Natural killer cell treated with Interleukin-12 subunit alpha and Interleukin-12 subunit beta and Interleukin-15 and Interleukin-18, amount 100 ng/mL, for 72 hours (primary cell): Measurements from ENCODE around the gene GMDS. TPM values are rescaled to one million over a fixed set of nuclear protein-coding genes. Genes with fewer than 3 reads are reported as not detected.
"Not testable (repeated sequence)": the region's sequence is repeated elsewhere in the genome, so short reads cannot be mapped to it uniquely, and the experiment has no call there.

Experiments used
- ATAC-seq, 2 donors: fragments of 150-1000 bp; cut with Tn5 transposase in 1 of 2; sonication (Bioruptor Pico), chemical (Tn5 transposase) in 1 of 2; 2 replicates each; pipeline ENCODE4 v1.10.0; 2021
- DNase-seq: peaks from one replicate; pipeline ENCODE4 v3.0.0; 2022; ENCODE audit warnings: low spot score
- H3K27ac Mint-ChIP-seq, 2 donors: 1 replicate in 1 of 2; 2 replicates in 1 of 2; pipeline ENCODE4 v1.8.0; 2022; ENCODE audit warnings: mixed read lengths in 2 of 2, mild to moderate bottlenecking in 1 of 2, moderate library complexity in 1 of 2
- H3K27me3 Mint-ChIP-seq, 2 donors: 1 replicate in 1 of 2; 2 replicates in 1 of 2; pipeline ENCODE4 v1.8.0; 2022; ENCODE audit warnings: mixed read lengths in 2 of 2
- H3K36me3 Mint-ChIP-seq: one replicate; pipeline ENCODE4 v1.8.0; 2022; ENCODE audit warnings: mixed read lengths
- H3K4me1 Mint-ChIP-seq, 2 donors: 1 replicate in 1 of 2; 2 replicates in 1 of 2; pipeline ENCODE4 v1.8.0; 2022; ENCODE audit warnings: low read depth in 2 of 2, mixed read lengths in 2 of 2, mild to moderate bottlenecking in 1 of 2
- H3K4me3 Mint-ChIP-seq: one replicate; pipeline ENCODE4 v1.8.0; 2022; ENCODE audit warnings: mixed read lengths
- H3K9me3 Mint-ChIP-seq: 2 replicates; pipeline ENCODE4 v1.8.0; 2022; ENCODE audit warnings: mixed read lengths
- total RNA-seq, 2 donors: library from RNA; stranded (reverse); gene quantifications; one replicate each; pipeline ENCODE4 v1.2.3, GENCODE V29; 2022

The GMDS gene
- total RNA-seq, 2 donors from 2014 or later, result 23.7 to 39.4 TPM

- peaks cover 16 to 24% of the 10 kb centered on the region in 2 donors for H3K4me1 Mint-ChIP-seq
- ATAC-seq (no peak), DNase-seq (no peak)
- H3K27me3 Mint-ChIP-seq, result peaks cover 45 to 56% of the 10 kb centered on the region in 2 donors
- no peak overlapping the region for H3K4me3 Mint-ChIP-seq
- no peak overlapping the region for H3K27ac Mint-ChIP-seq
- peaks cover 9% of the 10 kb centered on the region for H3K36me3 Mint-ChIP-seq
- H3K9me3 Mint-ChIP-seq, result no peaks in the 10 kb centered on the region
These were observed 478.8 kb downstream of the GMDS start for GRCh38 chr6:1766654-1767053.

- peaks cover 41 to 49% of the 10 kb centered on the region in 2 donors for H3K27me3 Mint-ChIP-seq
- DNase-seq, result no peak
- H3K27ac Mint-ChIP-seq, result no peak overlapping the region
- no peak for ATAC-seq
- H3K36me3 Mint-ChIP-seq, result peaks cover 6% of the 10 kb centered on the region
- H3K4me1 Mint-ChIP-seq, result peaks cover 7 to 13% of the 10 kb centered on the region in 2 donors
- no peaks in the 10 kb centered on the region for H3K9me3 Mint-ChIP-seq
- H3K4me3 Mint-ChIP-seq, result no peak overlapping the region
These were observed 480.1 kb downstream of the GMDS start for GRCh38 chr6:1765160-1765903.

- ATAC-seq (no peak), DNase-seq (no peak)
- Mint-ChIP-seq H3K4me3 (no peak overlapping the region), H3K27ac (no peak overlapping the region), H3K36me3 (peaks cover 6% of the 10 kb centered on the region), H3K27me3 (peaks cover 39 to 45% of the 10 kb centered on the region in 2 donors), H3K9me3 (no peaks in the 10 kb centered on the region), H3K4me1 (peaks cover 3 to 8% of the 10 kb centered on the region in 2 donors)
These were observed 480.9 kb downstream of the GMDS start for GRCh38 chr6:1764397-1764987.

- ATAC-seq (no peak), DNase-seq (no peak)
- no peak overlapping the region for H3K4me3 Mint-ChIP-seq
- no peak overlapping the region for H3K27ac Mint-ChIP-seq
- peaks cover 37 to 45% of the 10 kb centered on the region in 2 donors for H3K27me3 Mint-ChIP-seq
- H3K9me3 Mint-ChIP-seq, result no peaks in the 10 kb centered on the region
- peaks cover 0 to 3% of the 10 kb centered on the region in 2 donors for H3K4me1 Mint-ChIP-seq
- H3K36me3 Mint-ChIP-seq, result peaks cover 6% of the 10 kb centered on the region
These were observed 482.0 kb downstream of the GMDS start for GRCh38 chr6:1763404-1763803.

- Mint-ChIP-seq H3K27ac (no peak overlapping the region), H3K36me3 (peaks cover 6% of the 10 kb centered on the region), H3K9me3 (no peaks in the 10 kb centered on the region), H3K4me3 (no peak overlapping the region), H3K27me3 (peaks cover 32 to 37% of the 10 kb centered on the region in 2 donors), H3K4me1 (no peaks in the 10 kb centered on the region)
- DNase-seq (no peak), ATAC-seq (no peak)
These were observed 483.2 kb downstream of the GMDS start for GRCh38 chr6:1762203-1762602.

- ATAC-seq, result no peak
- no peak overlapping the region for H3K27ac Mint-ChIP-seq
These were observed 483.9 kb downstream of the GMDS start for GRCh38 chr6:1761477-1761877.

GRCh38 chr6:1760876-1761275 lies 484.5 kb downstream of the GMDS start:
- DNase-seq, result no peak
- H3K27ac Mint-ChIP-seq, result no peak overlapping the region
- no peak overlapping the region for H3K4me3 Mint-ChIP-seq
- H3K4me1 Mint-ChIP-seq, result no peaks in the 10 kb centered on the region
- H3K9me3 Mint-ChIP-seq, result no peaks in the 10 kb centered on the region
- no peak for ATAC-seq
- H3K36me3 Mint-ChIP-seq, result peaks cover 6% of the 10 kb centered on the region
- H3K27me3 Mint-ChIP-seq, result peaks cover 29 to 34% of the 10 kb centered on the region in 2 donors

More at GRCh38 chr6:1761477-1761877, 483.9 kb downstream of the GMDS start:
- Mint-ChIP-seq H3K27me3 (peaks cover 32 to 37% of the 10 kb centered on the region in 2 donors), H3K4me1 (no peaks in the 10 kb centered on the region), H3K9me3 (no peaks in the 10 kb centered on the region), H3K4me3 (no peak overlapping the region), H3K36me3 (peaks cover 6% of the 10 kb centered on the region)
- no peak for DNase-seq

GRCh38 chr6:1759870-1760269 lies 485.5 kb downstream of the GMDS start:
- ATAC-seq (no peak), DNase-seq (no peak)
- Mint-ChIP-seq H3K4me1 (no peaks in the 10 kb centered on the region), H3K4me3 (no peak overlapping the region), H3K9me3 (no peaks in the 10 kb centered on the region), H3K27me3 (peaks cover 22 to 30% of the 10 kb centered on the region in 2 donors), H3K27ac (no peak overlapping the region), H3K36me3 (peaks cover under 1% of the 10 kb centered on the region)

GRCh38 chr6:1758076-1758679 lies 487.2 kb downstream of the GMDS start:
- Mint-ChIP-seq H3K9me3 (peaks cover 6% of the 10 kb centered on the region), H3K4me3 (no peak overlapping the region), H3K4me1 (no peaks in the 10 kb centered on the region), H3K27ac (no peak overlapping the region), H3K36me3 (peaks cover 8% of the 10 kb centered on the region), H3K27me3 (peaks cover 22 to 32% of the 10 kb centered on the region in 2 donors)
- DNase-seq, result no peak
- no peak for ATAC-seq

- Mint-ChIP-seq H3K4me3 (no peak overlapping the region), H3K36me3 (peaks cover 17% of the 10 kb centered on the region), H3K27ac (no peak overlapping the region), H3K9me3 (peaks cover 6% of the 10 kb centered on the region), H3K27me3 (peaks cover 25 to 36% of the 10 kb centered on the region in 2 donors), H3K4me1 (no peaks in the 10 kb centered on the region)
- DNase-seq, result no peak
- ATAC-seq, result no peak
These were observed 488.3 kb downstream of the GMDS start for GRCh38 chr6:1757131-1757530.

- H3K27ac Mint-ChIP-seq, result no peak overlapping the region
- peaks cover 6% of the 10 kb centered on the region for H3K9me3 Mint-ChIP-seq
- peaks cover 22 to 41% of the 10 kb centered on the region in 2 donors for H3K27me3 Mint-ChIP-seq
- H3K4me3 Mint-ChIP-seq, result no peak overlapping the region
- H3K36me3 Mint-ChIP-seq, result peaks cover 22% of the 10 kb centered on the region
- DNase-seq, result no peak
- H3K4me1 Mint-ChIP-seq, result no peaks in the 10 kb centered on the region
- no peak for ATAC-seq
These were observed 488.8 kb downstream of the GMDS start for GRCh38 chr6:1756472-1757129.

- not testable (repeated sequence) for H3K4me1 Mint-ChIP-seq, DNase-seq, H3K27ac Mint-ChIP-seq, ATAC-seq, H3K4me3 Mint-ChIP-seq, H3K9me3 Mint-ChIP-seq
- H3K36me3 Mint-ChIP-seq, result peaks cover 23% of the 10 kb centered on the region
- peaks cover 16 to 37% of the 10 kb centered on the region in 2 donors for H3K27me3 Mint-ChIP-seq
These were observed 494.3 kb downstream of the GMDS start for GRCh38 chr6:1751063-1751462.

- H3K4me3 Mint-ChIP-seq, result no peak overlapping the region
These were observed 496.4 kb downstream of the GMDS start for GRCh38 chr6:1749041-1749440.

More at GRCh38 chr6:1749041-1749440, 496.4 kb downstream of the GMDS start:
- H3K4me1 Mint-ChIP-seq, result no peaks in the 10 kb centered on the region
- no peak for ATAC-seq
- DNase-seq, result no peak
- peaks cover 6% of the 10 kb centered on the region for H3K9me3 Mint-ChIP-seq
- peaks cover 16 to 24% of the 10 kb centered on the region in 2 donors for H3K27me3 Mint-ChIP-seq
- H3K27ac Mint-ChIP-seq, result no peak overlapping the region
- peaks cover 22% of the 10 kb centered on the region for H3K36me3 Mint-ChIP-seq
